ENCODE measurements around the gene OSBPL6. TPM values are rescaled to one million over a fixed set of nuclear protein-coding genes. Genes with fewer than 3 reads are reported as not detected.

OSBPL6 gene
- total and polyA plus RNA-seq, 2 donors from 2014 or later, result 0.91 to 1.4 TPM

- H3K27ac ChIP-seq (ENCODE audit: low read depth in 2 of 2, low read length in 2 of 2), result no peak overlapping the region
- no peak overlapping the region for H3K4me3 ChIP-seq (ENCODE audit: low read length in 3 of 3)
- intact Hi-C loops (cut with DNase I), result no loop called here
- no peaks in the 10 kb centered on the region for H3K9me3 ChIP-seq (ENCODE audit: control insufficient read depth in 2 of 3, insufficient read depth in 1 of 3, low read length in 3 of 3)
- no peaks in the 10 kb centered on the region for H3K36me3 ChIP-seq (ENCODE audit: control insufficient read depth in 2 of 3, insufficient read depth in 3 of 3, low read length in 3 of 3)
- FAIRE-seq, result no peak
- DNase-seq, result no peak
- no peaks in the 10 kb centered on the region for H3K27me3 ChIP-seq (ENCODE audit: control insufficient read depth, insufficient read depth, low read length)
- no peak for TF ChIP-seq CTCF (IDR thresholded peaks at IDR 0.05; ENCODE audit: borderline replicate concordance, extremely low read depth, insufficient read depth)
- H3K4me1 ChIP-seq (ENCODE audit: control insufficient read depth in 2 of 3, insufficient read depth in 2 of 3, low read depth in 1 of 3, low read length in 3 of 3), result no peaks in the 10 kb centered on the region
- H3K9ac ChIP-seq (ENCODE audit: low read length in 3 of 3), result no peak overlapping the region
Measured at GRCh38 chr2:178265851-178266250, 71.5 kb downstream of the OSBPL6 start.

DNA sequence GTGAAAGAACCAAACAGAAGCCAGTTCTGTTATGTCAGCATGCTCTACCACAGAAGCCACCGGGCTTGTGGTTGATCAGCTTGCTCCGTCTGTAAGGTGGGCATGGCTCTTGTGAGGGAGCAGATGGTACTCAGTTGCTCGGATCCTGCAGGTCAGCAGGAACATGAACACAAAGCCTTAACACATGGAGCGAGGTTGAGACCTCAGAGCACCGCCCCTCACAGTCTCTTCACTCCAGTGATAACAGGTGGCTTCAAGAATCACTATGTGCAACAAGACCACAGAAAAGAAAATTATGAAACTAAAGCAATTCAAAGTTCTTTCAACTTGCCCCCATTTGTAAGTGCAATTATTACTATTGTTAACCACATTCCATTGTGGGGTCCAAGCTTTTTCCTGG, 72.1 kb downstream of the OSBPL6 start:
- no peaks in the 10 kb centered on the region for H3K9me3 ChIP-seq (ENCODE audit: control insufficient read depth in 2 of 3, insufficient read depth in 1 of 3, low read length in 3 of 3)
- no peaks in the 10 kb centered on the region for H3K36me3 ChIP-seq (ENCODE audit: control insufficient read depth in 2 of 3, insufficient read depth in 3 of 3, low read length in 3 of 3)
- intact Hi-C loops (cut with DNase I), result no loop called here
- no peak overlapping the region for H3K4me3 ChIP-seq (ENCODE audit: low read length in 3 of 3)
- no peak for TF ChIP-seq CTCF (IDR thresholded peaks at IDR 0.05; ENCODE audit: borderline replicate concordance, extremely low read depth, insufficient read depth)
- no peak overlapping the region for H3K9ac ChIP-seq (ENCODE audit: low read length in 3 of 3)
- no peaks in the 10 kb centered on the region for H3K27me3 ChIP-seq (ENCODE audit: control insufficient read depth, insufficient read depth, low read length)
- DNase-seq (no peak), FAIRE-seq (no peak)
- no peaks in the 10 kb centered on the region for H3K4me1 ChIP-seq (ENCODE audit: control insufficient read depth in 2 of 3, insufficient read depth in 2 of 3, low read depth in 1 of 3, low read length in 3 of 3)
- no peak overlapping the region for H3K27ac ChIP-seq (ENCODE audit: low read depth in 2 of 2, low read length in 2 of 2)

DNA sequence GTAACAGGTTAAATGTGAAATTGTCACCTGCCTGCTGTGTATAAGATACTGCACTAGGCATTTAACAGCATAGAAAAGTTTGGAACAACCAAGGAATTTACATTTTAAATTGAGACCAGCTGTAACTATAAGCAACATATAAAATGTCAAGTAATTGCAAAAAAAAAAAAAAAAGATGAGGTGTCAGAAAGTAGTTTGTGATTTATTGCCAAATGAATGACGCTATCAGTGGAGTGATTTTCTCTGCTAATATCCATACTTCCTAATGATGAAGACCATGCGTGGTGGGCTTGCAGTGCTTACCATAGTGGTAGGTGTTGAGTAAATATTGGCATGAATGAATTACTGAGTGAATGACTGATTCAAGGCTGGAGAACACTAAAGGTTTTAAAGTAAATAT, 73.3 kb downstream of the OSBPL6 start:
- Histone ChIP-seq H3K36me3 (ENCODE audit: control insufficient read depth in 2 of 3, insufficient read depth in 3 of 3, low read length in 3 of 3) (no peaks in the 10 kb centered on the region), H3K9ac (ENCODE audit: low read length in 3 of 3) (no peak overlapping the region)
- no peak for FAIRE-seq

More for the DNA sequence above, 73.3 kb downstream of the OSBPL6 start:
- no peak overlapping the region for H3K27ac ChIP-seq (ENCODE audit: low read depth in 2 of 2, low read length in 2 of 2)
- H3K4me1 ChIP-seq (ENCODE audit: control insufficient read depth in 2 of 3, insufficient read depth in 2 of 3, low read depth in 1 of 3, low read length in 3 of 3), result no peaks in the 10 kb centered on the region
- TF ChIP-seq CTCF (IDR thresholded peaks at IDR 0.05; ENCODE audit: borderline replicate concordance, extremely low read depth, insufficient read depth), result no peak
- intact Hi-C loops (cut with DNase I), result no loop called here
- H3K27me3 ChIP-seq (ENCODE audit: control insufficient read depth, insufficient read depth, low read length), result no peaks in the 10 kb centered on the region
- no peak overlapping the region for H3K4me3 ChIP-seq (ENCODE audit: low read length in 3 of 3)
- no peaks in the 10 kb centered on the region for H3K9me3 ChIP-seq (ENCODE audit: control insufficient read depth in 2 of 3, insufficient read depth in 1 of 3, low read length in 3 of 3)
- DNase-seq, result no peak

Measured in kidney (tissue), 14 donors.